Loucy (cell line): Measurements from ENCODE around the gene CRACR2A.

Experiments used
- CTCF ChIP-seq: fragments of 200-600 bp; sonication (generic); conservative IDR thresholded peaks from 2 replicates; pipeline ENCODE4 v1.5.1; 2014; ENCODE audit warnings: mild to moderate bottlenecking, antibody characterized with exemption, low read length
- EZH2phosphoT487 ChIP-seq: fragments of 200-600 bp; IDR thresholded peaks from 2 replicates; pipeline ENCODE4 v1.6.1; 2018; ENCODE audit warnings: antibody characterized with exemption, mild to moderate bottlenecking, moderate library complexity, borderline replicate concordance

- no peak for TF ChIP-seq CTCF
- no peak for TF ChIP-seq EZH2phosphoT487
These were observed 173.3 kb downstream of the CRACR2A start for GRCh38 chr12:3579446-3580093.
